ENCODE measurements around the gene TDRD12.
A peak's percentile ranks its signal among the peaks of the same experiment; 100 is the strongest.

TDRD12 gene

DNA sequence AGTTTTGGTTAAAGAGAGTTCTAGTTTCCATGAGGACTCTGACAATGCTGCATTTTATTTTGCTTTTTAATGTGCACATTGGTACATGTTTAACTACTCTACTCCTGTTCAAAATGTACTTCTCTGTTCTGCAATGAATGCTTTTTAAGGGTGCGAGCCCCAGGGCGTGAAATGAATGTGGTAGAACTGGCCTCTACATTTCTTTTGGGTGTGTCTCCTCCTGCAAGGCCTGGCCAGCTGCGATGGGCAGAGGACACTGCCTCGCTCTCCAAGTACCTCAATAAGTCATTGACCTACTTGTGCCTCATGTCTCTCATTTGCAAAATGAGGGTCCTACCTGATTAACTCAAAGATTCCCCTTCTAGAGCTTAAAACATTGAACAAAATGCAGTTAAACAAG lies 37.2 kb upstream of the TDRD12 start:
- DNase-seq (ENCODE audit: low spot score), result no peak
- in situ Hi-C loops (cut with MboI; ENCODE audit: low pct_unique_long_range_greater_than_20kb, low sequenced_read_pairs, unreplicated experiment), result no loop called here
- TF ChIP-seq, protein P1, sequence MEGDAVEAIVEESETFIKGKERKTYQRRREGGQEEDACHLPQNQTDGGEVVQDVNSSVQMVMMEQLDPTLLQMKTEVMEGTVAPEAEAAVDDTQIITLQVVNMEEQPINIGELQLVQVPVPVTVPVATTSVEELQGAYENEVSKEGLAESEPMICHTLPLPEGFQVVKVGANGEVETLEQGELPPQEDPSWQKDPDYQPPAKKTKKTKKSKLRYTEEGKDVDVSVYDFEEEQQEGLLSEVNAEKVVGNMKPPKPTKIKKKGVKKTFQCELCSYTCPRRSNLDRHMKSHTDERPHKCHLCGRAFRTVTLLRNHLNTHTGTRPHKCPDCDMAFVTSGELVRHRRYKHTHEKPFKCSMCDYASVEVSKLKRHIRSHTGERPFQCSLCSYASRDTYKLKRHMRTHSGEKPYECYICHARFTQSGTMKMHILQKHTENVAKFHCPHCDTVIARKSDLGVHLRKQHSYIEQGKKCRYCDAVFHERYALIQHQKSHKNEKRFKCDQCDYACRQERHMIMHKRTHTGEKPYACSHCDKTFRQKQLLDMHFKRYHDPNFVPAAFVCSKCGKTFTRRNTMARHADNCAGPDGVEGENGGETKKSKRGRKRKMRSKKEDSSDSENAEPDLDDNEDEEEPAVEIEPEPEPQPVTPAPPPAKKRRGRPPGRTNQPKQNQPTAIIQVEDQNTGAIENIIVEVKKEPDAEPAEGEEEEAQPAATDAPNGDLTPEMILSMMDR (IDR thresholded peaks at IDR 0.05; ENCODE audit: extremely low read depth, insufficient read depth, missing control alignments), result no peak

DNA sequence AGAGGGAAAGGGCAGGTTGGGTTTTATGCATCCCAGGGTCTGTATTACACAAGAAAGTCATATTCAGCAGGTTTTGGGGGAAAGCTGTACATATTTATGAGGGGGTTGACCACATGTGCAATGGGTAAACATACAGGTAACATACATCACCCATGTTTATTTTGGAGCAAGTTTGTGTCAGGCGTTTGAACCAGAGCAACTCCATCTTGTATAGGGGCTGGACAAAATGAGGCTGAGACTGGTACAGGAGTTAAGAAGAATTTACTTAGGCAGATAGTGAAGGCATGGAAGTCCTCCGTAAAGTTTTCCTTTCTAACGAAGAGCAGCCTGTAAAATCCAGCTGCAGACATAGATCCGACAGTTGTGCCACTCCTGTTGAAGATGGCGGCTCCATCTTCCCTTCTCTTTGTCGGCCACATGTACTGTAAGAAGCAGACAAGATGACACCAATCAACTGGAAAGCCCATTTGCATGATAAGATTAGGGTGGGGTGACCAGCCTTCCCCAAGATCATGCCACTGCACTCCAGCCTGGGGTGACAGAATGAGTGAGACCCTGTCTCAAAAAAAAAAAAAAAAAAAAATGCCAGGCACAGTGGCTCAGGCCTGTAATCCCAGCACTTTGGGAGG lies 32.6 kb upstream of the TDRD12 start:
- in situ Hi-C loops (cut with MboI; ENCODE audit: low pct_unique_long_range_greater_than_20kb, low sequenced_read_pairs, unreplicated experiment), result no loop called here
- no peak for DNase-seq (ENCODE audit: low spot score)

DNA sequence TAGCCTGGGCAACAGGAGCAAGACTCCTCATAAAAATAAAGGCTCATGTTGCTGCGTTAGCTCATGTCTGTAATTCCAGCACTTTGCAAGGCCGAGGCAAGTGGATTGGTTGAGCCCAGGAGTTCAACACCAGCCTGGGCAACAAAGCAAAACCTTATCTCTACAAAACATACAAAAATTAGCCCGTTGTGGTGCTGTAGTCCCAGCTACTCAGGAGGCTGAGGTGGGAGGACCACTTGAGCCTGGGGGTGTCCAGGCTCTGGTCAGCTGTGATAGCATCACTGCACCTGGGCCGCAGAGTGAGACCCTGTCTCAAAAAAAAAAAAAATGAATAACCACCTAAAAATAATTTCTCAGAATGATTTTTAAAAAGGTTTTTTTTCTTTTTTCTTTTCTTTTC lies 31.9 kb upstream of the TDRD12 start:
- TF ChIP-seq, protein P1 (IDR thresholded peaks at IDR 0.05; ENCODE audit: extremely low read depth, insufficient read depth, missing control alignments), result no peak
- in situ Hi-C loops (cut with MboI; ENCODE audit: low pct_unique_long_range_greater_than_20kb, low sequenced_read_pairs, unreplicated experiment), result no loop called here
- DNase-seq (ENCODE audit: low spot score), result no peak

More for the DNA sequence above, 32.6 kb upstream of the TDRD12 start:
- TF ChIP-seq, protein P1 (IDR thresholded peaks at IDR 0.05; ENCODE audit: extremely low read depth, insufficient read depth, missing control alignments), result no peak

DNA sequence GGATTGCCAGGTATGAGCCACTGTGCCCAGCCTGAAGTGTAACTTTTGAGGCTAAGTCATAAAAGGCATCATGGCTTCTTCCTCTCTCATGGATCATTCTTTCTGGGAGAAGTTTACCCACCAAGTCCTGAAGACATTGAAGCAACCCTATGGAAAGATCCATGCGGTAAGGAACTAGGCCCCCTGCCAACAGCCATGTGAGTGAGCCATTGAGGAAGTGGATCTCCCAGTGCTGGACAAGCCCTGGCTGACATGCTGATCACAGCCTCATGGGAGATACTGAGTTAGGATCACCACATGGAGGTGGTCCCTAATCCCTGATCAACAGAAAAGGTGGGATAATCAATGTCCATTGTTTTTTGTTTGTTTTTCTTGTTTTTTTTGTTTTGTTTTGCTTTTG lies 31.3 kb upstream of the TDRD12 start:
- in situ Hi-C loops (cut with MboI; ENCODE audit: low pct_unique_long_range_greater_than_20kb, low sequenced_read_pairs, unreplicated experiment), result no loop called here
- DNase-seq (ENCODE audit: low spot score), result no peak
- TF ChIP-seq, protein P1 (IDR thresholded peaks at IDR 0.05; ENCODE audit: extremely low read depth, insufficient read depth, missing control alignments), result no peak

DNA sequence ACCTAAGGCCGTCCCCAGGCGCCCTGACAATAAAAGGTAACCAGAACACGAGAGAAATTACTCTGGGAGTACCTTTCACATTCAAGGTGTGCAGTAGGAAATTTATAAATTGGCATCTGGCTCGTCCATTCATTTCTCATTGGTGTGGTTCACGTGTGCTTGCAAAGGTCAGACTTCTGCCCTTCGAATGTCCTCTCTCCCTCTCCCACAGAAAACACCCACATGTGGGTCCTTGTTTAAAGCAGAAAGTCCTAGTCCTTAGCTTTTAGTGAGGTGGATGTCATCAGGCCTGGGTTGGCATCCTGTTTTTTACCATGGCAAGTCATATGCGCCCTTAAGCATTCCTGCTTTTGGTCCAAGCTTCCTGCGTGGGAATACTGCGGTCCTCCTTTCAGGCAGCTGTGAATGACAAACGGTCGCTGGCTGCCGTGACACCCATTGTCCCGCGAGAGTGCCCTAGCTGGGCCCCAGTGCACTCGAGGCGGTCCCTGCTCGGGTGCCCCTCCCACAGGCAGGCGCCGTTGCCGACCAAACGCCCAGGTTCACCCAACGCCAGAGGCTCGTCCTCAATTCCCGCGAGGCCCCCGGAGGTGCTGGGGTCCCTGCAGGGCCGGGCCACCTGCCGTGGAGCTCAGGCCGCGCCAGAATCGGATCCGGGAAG lies 28.1 kb upstream of the TDRD12 start, which contains the start of gene NUDT19:
Gene NUDT19 (plus strand): TSS at position 531 of the 661 bp plus-strand sequence. CDS start 140 bp downstream, outside the sequence.
- TF ChIP-seq, protein P1 (IDR thresholded peaks at IDR 0.05; ENCODE audit: extremely low read depth, insufficient read depth, missing control alignments), result no peak
- peak; percentile 91 for DNase-seq (ENCODE audit: low spot score)
- in situ Hi-C loops (cut with MboI; ENCODE audit: low pct_unique_long_range_greater_than_20kb, low sequenced_read_pairs, unreplicated experiment), result no loop called here

DNA sequence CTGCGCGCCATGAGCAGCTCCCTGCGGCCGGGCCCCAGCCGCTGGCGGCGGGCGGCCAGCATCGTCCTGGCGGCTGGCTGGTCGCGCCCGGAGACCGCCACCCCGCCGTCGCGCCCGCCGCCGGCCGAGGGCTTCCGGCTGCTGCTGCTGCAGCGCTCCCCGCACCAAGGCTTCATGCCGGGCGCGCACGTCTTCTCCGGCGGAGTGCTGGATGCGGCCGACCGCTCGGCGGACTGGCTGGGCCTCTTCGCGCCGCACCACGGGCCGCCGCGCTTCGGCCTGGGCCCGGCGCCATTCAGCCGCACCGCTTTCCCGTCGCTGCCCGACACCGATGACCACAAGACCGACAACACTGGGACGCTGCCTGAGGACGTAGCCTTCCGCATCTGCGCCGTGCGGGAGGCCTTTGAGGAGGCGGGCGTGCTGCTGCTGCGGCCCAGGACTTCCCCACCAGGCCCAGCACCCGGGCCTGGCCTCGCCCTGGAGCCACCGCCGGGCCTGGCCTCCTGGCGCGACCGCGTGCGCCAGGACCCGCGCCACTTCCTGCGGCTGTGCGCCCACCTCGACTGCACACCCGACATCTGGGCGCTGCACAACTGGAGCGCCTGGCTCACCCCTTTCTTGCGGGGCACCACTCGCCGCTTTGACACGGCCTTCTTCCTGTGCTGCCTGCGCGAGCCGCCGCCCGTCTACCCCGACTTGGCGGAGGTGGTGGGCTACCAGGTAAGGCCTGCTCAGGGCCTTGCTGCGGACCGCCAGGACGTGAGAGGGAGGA lies 27.4 kb upstream of the TDRD12 start:
- peak; percentile 84 for DNase-seq (ENCODE audit: low spot score)
- in situ Hi-C loops (cut with MboI; ENCODE audit: low pct_unique_long_range_greater_than_20kb, low sequenced_read_pairs, unreplicated experiment), result no loop called here
- TF ChIP-seq, protein P1 (IDR thresholded peaks at IDR 0.05; ENCODE audit: extremely low read depth, insufficient read depth, missing control alignments), result no peak
